Smooth muscle cell (in vitro differentiated cells): ENCODE measurements around the gene ASB4. TPM values are rescaled to one million over a fixed set of nuclear protein-coding genes. Genes with fewer than 3 reads are reported as not detected.

Experiments
- DNase-seq: peaks from one replicate; lab custom pipeline; 2025; ENCODE audit not compliant: unreplicated experiment; lab: John Stamatoyannopoulos, UW
- H2AFZ ChIP-seq: fragments of 200-600 bp; sonication (generic); 2 replicates; pipeline ENCODE4 v1.6.0; 2016; ENCODE audit warnings: antibody characterized with exemption, low read depth, mild to moderate bottlenecking
- H3F3A ChIP-seq: fragments of 200-600 bp; sonication (generic); 2 replicates; pipeline ENCODE4 v1.6.0; 2017; ENCODE audit warnings: antibody characterized with exemption, low read depth
- H3K27ac ChIP-seq: fragments of 200-600 bp; sonication (generic); 2 replicates; pipeline ENCODE4 v1.5.1; 2016; ENCODE audit warnings: low read depth, mild to moderate bottlenecking
- H3K27me3 ChIP-seq: fragments of 200-600 bp; sonication (generic); 2 replicates; pipeline ENCODE4 v1.6.1; 2016; ENCODE audit warnings: low read depth, mild to moderate bottlenecking
- H3K36me3 ChIP-seq: fragments of 200-600 bp; sonication (generic); 2 replicates; pipeline ENCODE4 v1.5.1; 2016; ENCODE audit warnings: low read depth
- H3K4me1 ChIP-seq: fragments of 200-600 bp; sonication (generic); 2 replicates; pipeline ENCODE4 v1.5.1; 2016; ENCODE audit warnings: low read depth
- H3K4me2 ChIP-seq: fragments of 200-600 bp; sonication (generic); 2 replicates; pipeline ENCODE4 v1.6.0; 2016; ENCODE audit warnings: mild to moderate bottlenecking
- H3K4me3 ChIP-seq: fragments of 200-600 bp; sonication (generic); 2 replicates; pipeline ENCODE4 v1.5.1; 2016; ENCODE audit warnings: mild to moderate bottlenecking
- H3K79me2 ChIP-seq: fragments of 200-600 bp; sonication (generic); 2 replicates; pipeline ENCODE4 v1.6.0; 2016; ENCODE audit warnings: low read depth, mild to moderate bottlenecking
- H3K9ac ChIP-seq: fragments of 200-600 bp; sonication (generic); 2 replicates; pipeline ENCODE4 v1.6.0; 2016; ENCODE audit warnings: low read depth
- H3K9me3 ChIP-seq: fragments of 200-600 bp; sonication (generic); replicated peaks from 2 replicates; pipeline ENCODE4 v1.5.1; 2016; ENCODE audit warnings: low read depth
- H4K20me1 ChIP-seq: fragments of 200-600 bp; sonication (generic); 2 replicates; pipeline ENCODE4 v1.6.0; 2016; ENCODE audit warnings: low read depth
- WGBS: methylation state at CpG from one replicate; pipeline ENCODE4 v1.1.7; 2016; ENCODE audit warnings: low lambda C conversion rate; 5-methylcytosine and 5-hydroxymethylcytosine counted together
- polyA plus RNA-seq: library from polyadenylated mRNA; unstranded; fragments of >200 nt; fragmentation: Nextera tagmentation; extraction: Ambion mirVana; gene quantifications from 2 replicates; pipeline ENCODE4 v1.2.1, GENCODE V29; 2016
- total RNA-seq: library from RNA; depleted of rRNA; stranded (reverse); fragments of >200 nt; gene quantifications from 2 replicates; pipeline ENCODE4 v1.2.3, GENCODE V29; 2014
- TF ChIP-seq, protein P1 (sequence below): fragments of 200-600 bp; sonication (generic); IDR thresholded peaks from 2 replicates; pipeline ENCODE4 v1.5.1; 2017; ENCODE audit warnings: borderline replicate concordance, mild to moderate bottlenecking, antibody characterized with exemption; ENCODE audit not compliant: insufficient read depth, poor library complexity, severe bottlenecking

ASB4 gene
- total and polyA plus RNA-seq, 2 experiments from 2014 or later, result not detected

DNA sequence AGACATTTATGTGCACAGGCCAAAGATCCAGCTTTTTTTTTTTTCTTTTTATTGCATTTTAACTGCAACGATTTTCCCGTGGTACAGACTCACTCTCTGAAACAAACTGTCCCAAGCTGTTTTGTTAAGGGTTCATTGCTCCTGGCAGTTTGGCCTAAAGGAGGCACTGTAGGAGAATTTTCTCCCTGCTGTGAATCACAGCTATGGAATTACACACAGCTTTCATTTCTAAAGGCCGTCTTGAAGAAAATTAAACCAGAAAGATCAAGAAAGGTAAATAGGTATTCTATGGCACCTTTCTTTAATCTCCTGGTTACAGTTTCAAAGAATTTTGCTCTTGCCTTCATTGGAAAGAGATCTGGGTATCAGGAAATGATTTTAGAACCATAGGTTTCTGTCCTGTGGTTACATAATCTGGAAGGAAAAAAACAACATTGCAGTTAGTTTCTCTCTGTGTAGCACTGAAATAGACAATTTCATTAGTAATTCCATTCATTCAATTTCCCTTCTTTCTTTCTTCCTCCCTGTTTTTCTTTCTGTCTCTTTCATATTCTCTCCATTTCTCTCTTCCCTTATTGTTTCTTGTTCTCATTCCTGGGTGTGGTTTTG lies 59.4 kb downstream of the ASB4 start:
- Histone ChIP-seq H3K27ac (peak overlapping the region; percentile 37), H3K79me2 (no peaks in the 10 kb centered on the region), H3F3A (no peaks in the 10 kb centered on the region), H3K4me1 (no peaks in the 10 kb centered on the region), H2AFZ (peak overlapping the region; percentile 99), H3K27me3 (peaks cover 10% of the 10 kb centered on the region), H3K9ac (peak overlapping the region; percentile 82), H3K4me2 (peak overlapping the region; percentile 91), H4K20me1 (no peaks in the 10 kb centered on the region), H3K4me3 (peak overlapping the region; percentile 52), H3K9me3 (no peaks in the 10 kb centered on the region), H3K36me3 (no peaks in the 10 kb centered on the region)
- no peak for DNase-seq
- 31% methylated on average over 3 of the region's 3 CpGs for WGBS
- TF ChIP-seq, protein P1, sequence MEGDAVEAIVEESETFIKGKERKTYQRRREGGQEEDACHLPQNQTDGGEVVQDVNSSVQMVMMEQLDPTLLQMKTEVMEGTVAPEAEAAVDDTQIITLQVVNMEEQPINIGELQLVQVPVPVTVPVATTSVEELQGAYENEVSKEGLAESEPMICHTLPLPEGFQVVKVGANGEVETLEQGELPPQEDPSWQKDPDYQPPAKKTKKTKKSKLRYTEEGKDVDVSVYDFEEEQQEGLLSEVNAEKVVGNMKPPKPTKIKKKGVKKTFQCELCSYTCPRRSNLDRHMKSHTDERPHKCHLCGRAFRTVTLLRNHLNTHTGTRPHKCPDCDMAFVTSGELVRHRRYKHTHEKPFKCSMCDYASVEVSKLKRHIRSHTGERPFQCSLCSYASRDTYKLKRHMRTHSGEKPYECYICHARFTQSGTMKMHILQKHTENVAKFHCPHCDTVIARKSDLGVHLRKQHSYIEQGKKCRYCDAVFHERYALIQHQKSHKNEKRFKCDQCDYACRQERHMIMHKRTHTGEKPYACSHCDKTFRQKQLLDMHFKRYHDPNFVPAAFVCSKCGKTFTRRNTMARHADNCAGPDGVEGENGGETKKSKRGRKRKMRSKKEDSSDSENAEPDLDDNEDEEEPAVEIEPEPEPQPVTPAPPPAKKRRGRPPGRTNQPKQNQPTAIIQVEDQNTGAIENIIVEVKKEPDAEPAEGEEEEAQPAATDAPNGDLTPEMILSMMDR, result peak; percentile 65

DNA sequence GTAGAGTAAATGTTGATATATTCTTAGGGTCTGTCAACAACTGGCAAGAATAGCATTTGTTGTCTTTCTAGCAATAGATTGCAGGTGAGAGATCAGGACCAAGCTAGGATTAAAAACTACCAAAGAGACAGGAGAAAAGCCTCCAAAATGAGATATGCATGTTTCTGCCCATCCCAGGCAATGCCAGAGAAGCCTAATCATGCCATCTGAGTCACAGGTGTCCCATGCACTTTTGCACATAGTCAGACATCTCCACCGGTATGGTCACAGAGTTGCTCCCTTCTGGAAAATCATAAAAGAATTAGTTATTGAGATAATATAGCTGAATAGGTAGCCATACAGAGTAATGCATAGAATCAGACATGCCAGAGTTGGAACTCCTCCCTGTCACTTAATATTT lies 59.9 kb downstream of the ASB4 start:
- H3K4me1 ChIP-seq, result no peaks in the 10 kb centered on the region
- H3K9me3 ChIP-seq, result no peaks in the 10 kb centered on the region
- peak overlapping the region; percentile 99 for H2AFZ ChIP-seq
- TF ChIP-seq, protein P1, result no peak
- H3K4me2 ChIP-seq, result peak overlapping the region; percentile 91
- H3K79me2 ChIP-seq, result no peaks in the 10 kb centered on the region
- WGBS, result 89% methylated on average over 1 of the region's 1 CpG
- no peak overlapping the region for H3K9ac ChIP-seq
- peak overlapping the region; percentile 52 for H3K4me3 ChIP-seq
- H3F3A ChIP-seq, result no peaks in the 10 kb centered on the region
- H3K36me3 ChIP-seq, result no peaks in the 10 kb centered on the region
- peak overlapping the region; percentile 37 for H3K27ac ChIP-seq
- DNase-seq, result no peak
- no peaks in the 10 kb centered on the region for H4K20me1 ChIP-seq
- peaks cover 7% of the 10 kb centered on the region for H3K27me3 ChIP-seq

DNA sequence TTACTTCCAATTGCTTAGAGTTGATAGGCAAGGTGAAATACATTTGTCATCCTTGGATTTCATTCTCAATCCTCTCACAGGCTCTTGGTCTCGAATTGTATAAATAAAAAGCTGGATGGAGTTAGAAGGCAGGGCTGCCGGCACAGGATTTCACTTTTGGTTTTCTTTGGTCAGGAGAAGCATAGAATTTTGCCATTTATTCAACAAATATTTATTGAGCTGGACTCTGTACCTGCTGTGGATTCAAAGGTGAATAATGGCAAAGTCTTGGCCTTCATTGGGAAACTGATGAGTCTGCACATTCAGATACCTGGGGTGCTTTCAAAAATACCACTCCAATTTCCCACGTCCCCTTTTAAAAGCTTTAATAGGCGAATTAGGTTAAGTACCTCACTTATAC lies 60.9 kb downstream of the ASB4 start:
- H3K79me2 ChIP-seq, result no peaks in the 10 kb centered on the region
- no peaks in the 10 kb centered on the region for H3F3A ChIP-seq
- no peaks in the 10 kb centered on the region for H3K4me1 ChIP-seq
- no peaks in the 10 kb centered on the region for H3K27me3 ChIP-seq
- no peak overlapping the region for H3K27ac ChIP-seq
- no peak overlapping the region for H3K4me2 ChIP-seq
- H3K9me3 ChIP-seq, result no peaks in the 10 kb centered on the region
- no peak for DNase-seq
- H2AFZ ChIP-seq, result no peak overlapping the region
- TF ChIP-seq, protein P1, result no peak
- WGBS, result 71% methylated on average over 4 of the region's 4 CpGs
- no peak overlapping the region for H3K9ac ChIP-seq
- no peak overlapping the region for H3K4me3 ChIP-seq
- H4K20me1 ChIP-seq, result no peaks in the 10 kb centered on the region
- no peaks in the 10 kb centered on the region for H3K36me3 ChIP-seq
